HG02678 (cell line): ENCODE results near the gene ZER1.
"Not testable (repeated sequence)": the region's sequence is repeated elsewhere in the genome, so short reads cannot be mapped to it uniquely, and the experiment has no call there.

Experiments used
- ATAC-seq: cut with Tn5 transposase; IDR thresholded peaks from one replicate; pipeline ENCODE4 v1.9.1; 2021; ENCODE audit warnings: mild to moderate bottlenecking, moderate library complexity; ENCODE audit not compliant: unreplicated experiment

Gene ZER1

GRCh38 chr9:128771745-128772519 lies at the start of gene ZER1:
ZER1 (minus strand) TSS chr9:128771927; CDS start chr9:128755565, 16,362 bp downstream.
- ATAC-seq, result peak; percentile 90

- ATAC-seq, result no peak
Measured at GRCh38 chr9:128820665-128821583, 49.2 kb upstream of the ZER1 start.

GRCh38 chr9:128819716-128820664 lies 48.3 kb upstream of the ZER1 start:
- ATAC-seq, result no peak

- peak; percentile 25 for ATAC-seq
Measured at GRCh38 chr9:128818839-128819715, 47.4 kb upstream of the ZER1 start.

- ATAC-seq, result peak; percentile 91
Measured at GRCh38 chr9:128818099-128818838, 46.5 kb upstream of the ZER1 start, which contains the start of gene ENDOG. ENDOG (plus strand) TSS chr9:128818500; CDS start chr9:128818685, 185 bp downstream.

- ATAC-seq, result no peak
Measured at GRCh38 chr9:128810873-128811272, 39.1 kb upstream of the ZER1 start.

- no peak for ATAC-seq
Measured at GRCh38 chr9:128809831-128810230, 38.1 kb upstream of the ZER1 start.

GRCh38 chr9:128809036-128809599 lies 37.4 kb upstream of the ZER1 start:
- ATAC-seq, result no peak

GRCh38 chr9:128808543-128808942 lies 36.8 kb upstream of the ZER1 start:
- ATAC-seq, result no peak

- ATAC-seq, result no peak
Measured at GRCh38 chr9:128807827-128808226, 36.1 kb upstream of the ZER1 start.

- ATAC-seq, result no peak
Measured at GRCh38 chr9:128805661-128806060, 33.9 kb upstream of the ZER1 start.

- ATAC-seq, result no peak
Measured at GRCh38 chr9:128802482-128802881, 30.8 kb upstream of the ZER1 start.

- no peak for ATAC-seq
Measured at GRCh38 chr9:128800061-128800460, 28.3 kb upstream of the ZER1 start.

- no peak for ATAC-seq
Measured at GRCh38 chr9:128798896-128799295, 27.2 kb upstream of the ZER1 start.

GRCh38 chr9:128794961-128795360 lies 23.2 kb upstream of the ZER1 start:
- ATAC-seq, result not testable (repeated sequence)

- no peak for ATAC-seq
Measured at GRCh38 chr9:128792978-128793686, 21.4 kb upstream of the ZER1 start.

- no peak for ATAC-seq
Measured at GRCh38 chr9:128792134-128792533, 20.4 kb upstream of the ZER1 start.

GRCh38 chr9:128790536-128790935 lies 18.8 kb upstream of the ZER1 start:
- ATAC-seq, result no peak
